MM.1S (cell line): ENCODE data around the gene ZNF804A.

Source experiments
- DNase-seq: peaks from one replicate; pipeline ENCODE4 v3.0.0-alpha.2; 2015
- H2AFZ ChIP-seq: fragments of 300-600 bp; sonication (generic); 2 replicates; pipeline ENCODE4 v1.6.0; 2016; ENCODE audit warnings: antibody characterized with exemption, low read length
- H3F3A ChIP-seq: fragments of 300-600 bp; sonication (generic); 2 replicates; pipeline ENCODE4 v1.6.1; 2016; ENCODE audit warnings: mild to moderate bottlenecking, antibody characterized with exemption, low read length, moderate library complexity, mixed read lengths; ENCODE audit not compliant: insufficient read depth
- H3K27ac ChIP-seq: fragments of 300-600 bp; sonication (generic); 2 replicates; pipeline ENCODE4 v1.5.1; 2016; ENCODE audit warnings: mild to moderate bottlenecking, low read length
- H3K27me3 ChIP-seq: fragments of 300-600 bp; sonication (generic); replicated peaks from 2 replicates; pipeline ENCODE4 v1.6.0; 2016; ENCODE audit warnings: low read length; ENCODE audit not compliant: insufficient read depth
- H3K36me3 ChIP-seq: fragments of 300-600 bp; sonication (generic); replicated peaks from 2 replicates; pipeline ENCODE4 v1.6.1; 2016; ENCODE audit warnings: mild to moderate bottlenecking, low read length, mixed read lengths; ENCODE audit not compliant: insufficient read depth
- H3K4me1 ChIP-seq: fragments of 300-600 bp; sonication (generic); 2 replicates; pipeline ENCODE4 v1.6.1; 2016; ENCODE audit warnings: low read length, mixed read lengths
- H3K4me2 ChIP-seq: fragments of 300-600 bp; sonication (generic); 2 replicates; pipeline ENCODE4 v1.6.0; 2016; ENCODE audit warnings: low read depth, low read length
- H3K4me3 ChIP-seq: fragments of 300-600 bp; sonication (generic); 2 replicates; pipeline ENCODE4 v1.5.1; 2016; ENCODE audit warnings: low read length, mixed read lengths
- H3K79me2 ChIP-seq: fragments of 300-600 bp; sonication (generic); 2 replicates; pipeline ENCODE4 v1.6.1; 2016; ENCODE audit warnings: mixed run types, low read length, mixed read lengths
- H3K9ac ChIP-seq: fragments of 300-600 bp; sonication (generic); 2 replicates; pipeline ENCODE4 v1.6.1; 2016; ENCODE audit warnings: low read length, mixed read lengths
- H3K9me2 ChIP-seq: fragments of 300-600 bp; sonication (generic); replicated peaks from 2 replicates; pipeline ENCODE4 v1.6.1; 2016; ENCODE audit warnings: mild to moderate bottlenecking, low read length, mixed read lengths; ENCODE audit not compliant: insufficient read depth
- H3K9me3 ChIP-seq: fragments of 300-600 bp; sonication (generic); replicated peaks from 2 replicates; pipeline ENCODE4 v1.6.1; 2016; ENCODE audit warnings: mild to moderate bottlenecking, low read length, mixed read lengths; ENCODE audit not compliant: insufficient read depth
- H4K20me1 ChIP-seq: fragments of 300-600 bp; sonication (generic); 2 replicates; pipeline ENCODE4 v1.6.1; 2016; ENCODE audit warnings: mild to moderate bottlenecking, low read length, moderate library complexity, mixed read lengths; ENCODE audit not compliant: insufficient read depth
- CTCF ChIP-seq: fragments of 300-600 bp; sonication (generic); IDR thresholded peaks from 2 replicates; pipeline ENCODE4 v1.5.1; 2016; ENCODE audit warnings: antibody characterized with exemption, low read length, mixed read lengths
- EZH2 ChIP-seq: fragments of 300-600 bp; sonication (generic); optimal IDR thresholded peaks from 2 replicates; pipeline ENCODE3; 2017; ENCODE audit warnings: low read depth, mild to moderate bottlenecking, antibody characterized with exemption, low read length, mixed read lengths
- EZH2phosphoT487 ChIP-seq: fragments of 300-600 bp; sonication (generic); IDR thresholded peaks from 2 replicates; pipeline ENCODE4 v1.6.1; 2018; ENCODE audit warnings: antibody characterized with exemption, low read length

ZNF804A gene

GRCh38 chr2:184654945-184655344, 56.6 kb downstream of the ZNF804A start:
- Histone ChIP-seq H3F3A (no peaks in the 10 kb centered on the region), H3K9me3 (no peaks in the 10 kb centered on the region), H2AFZ (no peak overlapping the region), H3K27ac (no peak overlapping the region), H4K20me1 (no peaks in the 10 kb centered on the region), H3K4me1 (no peaks in the 10 kb centered on the region), H3K36me3 (no peaks in the 10 kb centered on the region), H3K4me3 (no peak overlapping the region), H3K4me2 (no peak overlapping the region), H3K9me2 (no peaks in the 10 kb centered on the region), H3K79me2 (no peaks in the 10 kb centered on the region), H3K9ac (no peak overlapping the region), H3K27me3 (no peaks in the 10 kb centered on the region)
- TF ChIP-seq EZH2phosphoT487: no peak
- no peak for TF ChIP-seq CTCF
- TF ChIP-seq EZH2: no peak
- no peak for DNase-seq

GRCh38 chr2:184677171-184677570, 78.8 kb downstream of the ZNF804A start:
- Histone ChIP-seq H3K27ac (no peak overlapping the region), H3K9me2 (no peaks in the 10 kb centered on the region), H3K79me2 (no peaks in the 10 kb centered on the region), H3K27me3 (no peaks in the 10 kb centered on the region), H3K9ac (no peak overlapping the region), H4K20me1 (no peaks in the 10 kb centered on the region), H3K36me3 (no peaks in the 10 kb centered on the region), H3F3A (no peaks in the 10 kb centered on the region), H3K4me1 (no peaks in the 10 kb centered on the region), H3K9me3 (no peaks in the 10 kb centered on the region), H3K4me3 (no peak overlapping the region), H3K4me2 (no peak overlapping the region), H2AFZ (no peak overlapping the region)
- DNase-seq: no peak
- TF ChIP-seq CTCF: no peak
- no peak for TF ChIP-seq EZH2
- TF ChIP-seq EZH2phosphoT487: no peak

GRCh38 chr2:184679219-184680018, 81.1 kb downstream of the ZNF804A start:
- Histone ChIP-seq H4K20me1 (no peaks in the 10 kb centered on the region), H2AFZ (no peak overlapping the region), H3K4me3 (no peak overlapping the region), H3K36me3 (no peaks in the 10 kb centered on the region), H3K9me2 (no peaks in the 10 kb centered on the region), H3K4me1 (no peaks in the 10 kb centered on the region), H3K9ac (no peak overlapping the region), H3K4me2 (no peak overlapping the region), H3K27ac (no peak overlapping the region), H3K79me2 (no peaks in the 10 kb centered on the region), H3F3A (no peaks in the 10 kb centered on the region), H3K27me3 (no peaks in the 10 kb centered on the region), H3K9me3 (no peaks in the 10 kb centered on the region)
- no peak for TF ChIP-seq EZH2
- no peak for TF ChIP-seq EZH2phosphoT487
- TF ChIP-seq CTCF: no peak
- no peak for DNase-seq
